Measurements from ENCODE around the gene RAB13.

Gene RAB13

DNA sequence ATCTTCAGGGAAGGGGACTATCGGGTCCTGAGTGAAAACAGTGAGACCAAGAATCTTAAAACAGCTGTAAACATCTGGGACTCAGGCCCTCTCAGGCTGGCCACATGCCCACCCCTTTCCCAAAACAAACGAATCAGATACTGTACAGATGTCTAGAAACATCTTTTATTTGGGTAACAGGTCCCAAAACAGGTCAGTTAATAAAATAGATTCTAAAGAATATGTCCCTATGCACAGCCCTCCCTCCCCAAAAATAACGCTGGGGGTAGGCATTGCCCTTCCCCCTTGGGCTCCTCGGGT lies 27.2 kb downstream of the RAB13 start:
- peak overlapping the region; percentile 95 for H3K4me3 ChIP-seq (ENCODE audit: low read depth, low read length)

DNA sequence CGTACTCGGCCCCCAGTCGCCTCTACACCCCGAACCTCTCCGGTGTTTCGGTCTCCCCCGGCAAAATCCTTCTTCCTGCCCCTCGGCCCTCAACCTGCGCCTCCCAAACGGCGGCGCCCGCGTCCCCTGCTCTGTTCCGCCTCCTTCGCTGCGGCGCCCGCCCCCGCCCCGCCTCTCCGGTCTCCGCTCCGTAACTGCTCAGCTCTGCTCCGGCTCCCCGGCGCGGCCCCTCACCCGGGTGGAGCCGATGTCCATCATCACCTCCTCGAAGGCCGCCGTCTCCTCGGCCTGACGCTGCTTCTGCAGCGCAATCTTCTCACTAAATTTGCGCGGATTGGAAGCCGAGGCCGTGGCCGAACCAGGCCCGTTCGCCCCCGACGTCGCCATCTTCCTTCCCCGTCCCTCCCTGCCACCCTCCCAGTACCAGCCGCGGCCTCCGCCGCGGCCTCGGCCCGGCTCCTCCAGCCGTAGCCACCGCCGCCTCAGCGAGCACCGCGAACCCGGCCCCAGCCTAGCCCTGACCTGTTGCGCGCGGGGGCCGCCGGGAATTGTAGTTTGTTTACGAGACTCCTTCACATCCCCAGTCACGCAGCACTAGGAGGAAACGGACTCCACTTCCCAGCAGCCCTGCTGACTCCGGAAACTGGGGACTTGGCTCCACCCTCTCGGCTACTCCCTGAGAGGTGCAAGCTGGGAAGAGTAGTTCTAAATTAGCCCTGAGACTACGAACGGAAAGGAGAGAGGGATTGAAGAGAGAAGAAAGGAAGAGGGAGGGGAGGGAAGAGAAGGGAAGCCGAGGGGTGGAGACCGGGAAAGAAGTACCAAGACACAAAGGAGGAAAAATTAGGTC lies 27.8 kb downstream of the RAB13 start, which contains the start of gene CRTC2:
TSS of gene CRTC2 (minus strand) at position 502 of the 850 bp plus-strand sequence. CDS start at position 387, 115 bp downstream.
- TF ChIP-seq, protein P1, sequence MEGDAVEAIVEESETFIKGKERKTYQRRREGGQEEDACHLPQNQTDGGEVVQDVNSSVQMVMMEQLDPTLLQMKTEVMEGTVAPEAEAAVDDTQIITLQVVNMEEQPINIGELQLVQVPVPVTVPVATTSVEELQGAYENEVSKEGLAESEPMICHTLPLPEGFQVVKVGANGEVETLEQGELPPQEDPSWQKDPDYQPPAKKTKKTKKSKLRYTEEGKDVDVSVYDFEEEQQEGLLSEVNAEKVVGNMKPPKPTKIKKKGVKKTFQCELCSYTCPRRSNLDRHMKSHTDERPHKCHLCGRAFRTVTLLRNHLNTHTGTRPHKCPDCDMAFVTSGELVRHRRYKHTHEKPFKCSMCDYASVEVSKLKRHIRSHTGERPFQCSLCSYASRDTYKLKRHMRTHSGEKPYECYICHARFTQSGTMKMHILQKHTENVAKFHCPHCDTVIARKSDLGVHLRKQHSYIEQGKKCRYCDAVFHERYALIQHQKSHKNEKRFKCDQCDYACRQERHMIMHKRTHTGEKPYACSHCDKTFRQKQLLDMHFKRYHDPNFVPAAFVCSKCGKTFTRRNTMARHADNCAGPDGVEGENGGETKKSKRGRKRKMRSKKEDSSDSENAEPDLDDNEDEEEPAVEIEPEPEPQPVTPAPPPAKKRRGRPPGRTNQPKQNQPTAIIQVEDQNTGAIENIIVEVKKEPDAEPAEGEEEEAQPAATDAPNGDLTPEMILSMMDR (IDR thresholded peaks at IDR 0.05; ENCODE audit: low read depth, low read length) = no peak
- peak within 1 kb of the TSS; percentile 95 for H3K4me3 ChIP-seq (ENCODE audit: low read depth, low read length)

More for the DNA sequence above, 27.2 kb downstream of the RAB13 start:
- TF ChIP-seq, protein P1 (IDR thresholded peaks at IDR 0.05; ENCODE audit: low read depth, low read length) = no peak

DNA sequence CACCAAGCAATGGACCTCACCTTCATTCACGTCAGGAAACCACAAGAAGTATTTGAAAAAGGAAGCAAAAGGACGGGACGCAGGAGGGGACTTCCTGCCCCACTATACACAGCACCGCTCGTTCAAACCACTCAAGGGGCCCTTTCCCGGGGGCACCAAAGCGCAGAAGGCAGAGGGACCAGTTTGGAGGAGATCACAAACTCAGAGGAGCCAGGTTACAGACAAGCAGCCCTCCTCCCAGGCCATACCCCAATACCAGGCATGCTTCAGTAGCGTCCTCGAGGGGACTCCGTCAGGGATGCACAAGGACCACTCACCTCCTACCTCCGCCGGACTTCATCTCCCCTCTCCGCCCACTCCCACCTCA lies 28.4 kb downstream of the RAB13 start:
- H3K4me3 ChIP-seq (ENCODE audit: low read depth, low read length) = peak overlapping the region; percentile 95
- TF ChIP-seq, protein P1 (IDR thresholded peaks at IDR 0.05; ENCODE audit: low read depth, low read length) = no peak

DNA sequence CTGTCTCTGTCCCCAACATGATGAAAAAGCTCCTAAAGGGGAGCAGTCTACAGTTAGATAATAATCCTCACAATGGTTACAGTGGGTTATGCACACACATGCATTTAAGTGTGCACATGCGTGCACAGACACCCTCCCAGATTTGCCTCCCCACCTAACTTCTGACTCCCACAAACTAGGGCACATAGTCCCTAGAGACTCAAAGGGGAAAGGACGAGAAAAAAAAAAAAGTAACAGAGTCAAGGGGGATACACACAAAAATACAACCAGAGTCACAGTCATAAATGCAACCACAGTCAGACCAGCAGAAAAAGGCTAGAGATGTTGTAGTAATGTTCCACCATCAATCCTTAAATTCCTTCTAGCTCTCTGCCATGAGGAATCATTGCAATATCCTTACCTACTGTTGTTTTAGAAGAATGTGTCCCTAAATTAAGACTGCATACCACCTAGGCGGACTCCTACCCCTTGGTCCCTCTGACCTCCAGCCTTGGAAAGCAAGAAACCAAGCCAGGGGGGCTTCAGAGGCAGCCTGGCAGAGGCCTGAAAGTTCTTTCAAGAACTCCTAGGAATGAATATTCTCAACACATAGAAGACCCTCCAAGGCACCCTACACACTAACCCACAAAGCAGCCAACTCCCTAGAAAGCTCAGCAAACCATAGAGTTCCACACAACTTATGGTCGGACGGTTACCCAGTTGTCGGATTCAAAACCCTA lies 29.0 kb downstream of the RAB13 start:
- TF ChIP-seq, protein P1 (IDR thresholded peaks at IDR 0.05; ENCODE audit: low read depth, low read length) = no peak
- peak overlapping the region; percentile 95 for H3K4me3 ChIP-seq (ENCODE audit: low read depth, low read length)

DNA sequence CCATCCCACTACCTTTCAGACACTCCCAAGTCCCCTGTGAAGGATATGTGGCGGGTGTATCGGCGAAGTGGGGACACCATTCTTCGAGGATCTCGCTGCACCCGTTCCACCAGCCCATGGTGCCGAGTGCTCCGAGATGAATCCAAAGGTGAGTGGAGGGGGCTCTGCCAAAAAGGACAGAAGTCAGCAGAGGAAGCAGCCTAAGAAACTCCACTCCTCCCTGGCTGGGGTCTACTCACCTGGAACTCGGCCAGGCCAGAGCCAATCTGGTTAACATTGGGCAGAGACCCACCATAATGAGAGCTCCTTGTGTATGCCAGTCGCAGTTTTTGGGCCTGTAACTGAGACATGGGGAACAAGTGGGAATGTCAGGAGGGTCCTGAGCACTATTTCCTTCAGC lies 31.3 kb downstream of the RAB13 start:
- H3K4me3 ChIP-seq (ENCODE audit: low read depth, low read length) = no peak overlapping the region
- TF ChIP-seq, protein P1 (IDR thresholded peaks at IDR 0.05; ENCODE audit: low read depth, low read length) = no peak

DNA sequence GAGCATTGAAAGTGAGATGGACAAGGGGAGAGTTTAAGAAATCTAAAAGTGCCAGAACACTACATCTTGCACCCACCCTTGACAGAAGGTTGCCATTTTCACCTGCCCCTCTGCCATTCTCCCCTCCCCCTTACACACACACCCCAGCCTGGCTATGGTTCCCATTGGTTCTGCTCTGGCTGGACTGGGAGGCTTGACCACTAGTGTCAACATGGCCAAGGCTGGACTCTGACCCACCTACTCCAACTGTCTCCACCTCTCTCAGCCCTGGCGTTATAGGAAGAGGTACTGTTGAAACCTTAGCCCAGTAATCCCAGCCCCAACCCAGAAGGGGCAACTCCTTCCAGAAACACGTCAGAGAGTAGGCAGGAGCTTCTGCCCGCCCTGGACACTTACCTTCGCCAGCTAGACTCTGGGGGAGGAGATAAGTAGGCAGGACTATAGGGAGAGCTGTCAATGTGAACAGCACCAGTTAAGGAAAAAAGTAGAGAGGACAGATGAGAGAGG lies 32.2 kb downstream of the RAB13 start:
- TF ChIP-seq, protein P1 (IDR thresholded peaks at IDR 0.05; ENCODE audit: low read depth, low read length) = no peak
- H3K4me3 ChIP-seq (ENCODE audit: low read depth, low read length) = no peak overlapping the region

DNA sequence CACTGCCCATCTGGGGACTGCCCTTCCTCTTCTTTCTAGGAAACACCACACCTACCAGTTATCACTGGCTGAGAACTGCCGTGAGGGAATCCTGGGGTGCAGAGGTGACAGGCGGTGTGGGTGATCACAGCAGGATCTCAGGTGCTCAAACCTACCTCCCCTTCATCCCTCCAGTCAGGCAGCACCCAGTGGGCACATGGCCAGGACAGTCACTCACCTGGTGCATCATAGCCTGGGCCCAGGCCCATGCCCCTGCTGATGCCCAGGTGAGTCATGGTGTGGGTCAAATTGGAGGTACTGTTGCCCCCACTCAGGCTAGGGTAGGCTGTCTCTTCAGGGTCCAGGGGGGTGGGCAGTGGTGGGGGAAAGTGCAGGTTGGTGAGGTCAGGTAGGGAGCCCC lies 34.3 kb downstream of the RAB13 start:
- H3K4me3 ChIP-seq (ENCODE audit: low read depth, low read length) = no peak overlapping the region
- TF ChIP-seq, protein P1 (IDR thresholded peaks at IDR 0.05; ENCODE audit: low read depth, low read length) = no peak
